ENCODE measurements around the gene ABCD3. TPM values are rescaled to one million over a fixed set of nuclear protein-coding genes. Genes with fewer than 3 reads are reported as not detected.

The ABCD3 gene
- total RNA-seq, 3 donors from 2014 or later, result 22.2 to 60.3 (median 36.1) TPM

DNA sequence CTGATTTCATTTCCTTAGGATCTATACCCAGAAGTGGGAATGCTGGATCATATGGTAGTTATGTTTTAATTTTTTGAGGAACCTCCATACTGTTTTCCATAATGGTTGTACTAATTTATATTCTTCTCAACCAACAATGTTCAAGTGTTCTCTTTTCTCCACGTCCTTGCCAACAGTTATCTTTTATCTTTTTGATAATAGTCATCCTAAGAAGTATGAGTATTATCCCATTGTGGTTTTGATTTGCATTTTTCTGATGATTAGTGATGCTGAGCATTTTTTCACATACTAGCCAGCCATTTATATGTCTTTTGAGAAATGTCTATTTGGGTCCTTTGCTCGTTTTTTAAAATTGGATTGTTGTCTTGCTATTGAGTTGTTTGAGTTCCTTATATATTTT is 38.5 kb downstream of the ABCD3 start:
- TF ChIP-seq POLR2AphosphoS5 (IDR thresholded peaks at IDR 0.05) (no peak), POLR2A (IDR thresholded peaks at IDR 0.05) (no peak)
- TF ChIP-seq, protein P1, sequence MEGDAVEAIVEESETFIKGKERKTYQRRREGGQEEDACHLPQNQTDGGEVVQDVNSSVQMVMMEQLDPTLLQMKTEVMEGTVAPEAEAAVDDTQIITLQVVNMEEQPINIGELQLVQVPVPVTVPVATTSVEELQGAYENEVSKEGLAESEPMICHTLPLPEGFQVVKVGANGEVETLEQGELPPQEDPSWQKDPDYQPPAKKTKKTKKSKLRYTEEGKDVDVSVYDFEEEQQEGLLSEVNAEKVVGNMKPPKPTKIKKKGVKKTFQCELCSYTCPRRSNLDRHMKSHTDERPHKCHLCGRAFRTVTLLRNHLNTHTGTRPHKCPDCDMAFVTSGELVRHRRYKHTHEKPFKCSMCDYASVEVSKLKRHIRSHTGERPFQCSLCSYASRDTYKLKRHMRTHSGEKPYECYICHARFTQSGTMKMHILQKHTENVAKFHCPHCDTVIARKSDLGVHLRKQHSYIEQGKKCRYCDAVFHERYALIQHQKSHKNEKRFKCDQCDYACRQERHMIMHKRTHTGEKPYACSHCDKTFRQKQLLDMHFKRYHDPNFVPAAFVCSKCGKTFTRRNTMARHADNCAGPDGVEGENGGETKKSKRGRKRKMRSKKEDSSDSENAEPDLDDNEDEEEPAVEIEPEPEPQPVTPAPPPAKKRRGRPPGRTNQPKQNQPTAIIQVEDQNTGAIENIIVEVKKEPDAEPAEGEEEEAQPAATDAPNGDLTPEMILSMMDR (IDR thresholded peaks at IDR 0.05), result no peak
- intact Hi-C loops (cut with DNase I; ENCODE audit: low total_unique reads), result no loop called here
- H3K27me3 ChIP-seq, result no peaks in the 10 kb centered on the region
- H3K36me3 ChIP-seq, result no peaks in the 10 kb centered on the region
- no peak for DNase-seq (ENCODE audit: low spot score in 2 of 2)
- H3K4me1 ChIP-seq, result no peaks in the 10 kb centered on the region
- no peak overlapping the region for H3K4me3 ChIP-seq
- no peak overlapping the region for H3K27ac ChIP-seq
- H3K9me3 ChIP-seq, result peaks cover 0 to 6% of the 10 kb centered on the region in 2 donors

DNA sequence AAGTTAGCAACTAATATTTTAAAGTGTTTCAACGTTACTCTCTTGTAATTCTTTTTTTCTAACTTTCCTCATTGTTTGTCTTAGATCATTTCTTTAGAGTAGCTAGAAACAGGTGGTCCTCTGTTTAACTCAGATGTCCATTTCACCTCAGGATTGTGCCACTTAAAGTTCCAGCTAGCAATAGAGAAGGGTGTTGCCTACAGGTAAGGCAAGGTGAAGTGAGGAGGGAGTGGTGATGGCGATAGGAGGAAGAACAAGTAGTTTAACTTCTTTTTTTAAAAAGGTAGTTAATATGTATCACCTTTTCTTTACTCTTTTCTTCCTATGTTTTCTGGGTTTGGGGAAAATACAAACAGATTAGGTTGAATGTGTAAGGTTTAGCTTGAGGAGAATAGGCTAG is 44.4 kb downstream of the ABCD3 start:
- no peak for DNase-seq (ENCODE audit: low spot score in 2 of 2)
- TF ChIP-seq POLR2A (IDR thresholded peaks at IDR 0.05) (no peak), POLR2AphosphoS5 (IDR thresholded peaks at IDR 0.05) (no peak)
- TF ChIP-seq, protein P1 (IDR thresholded peaks at IDR 0.05), result no peak
- no peaks in the 10 kb centered on the region for H3K9me3 ChIP-seq
- no peaks in the 10 kb centered on the region for H3K36me3 ChIP-seq
- H3K4me3 ChIP-seq, result no peak overlapping the region
- intact Hi-C loops (cut with DNase I; ENCODE audit: low total_unique reads), result no loop called here
- no peak overlapping the region for H3K27ac ChIP-seq
- H3K27me3 ChIP-seq, result no peaks in the 10 kb centered on the region
- H3K4me1 ChIP-seq, result no peaks in the 10 kb centered on the region

DNA sequence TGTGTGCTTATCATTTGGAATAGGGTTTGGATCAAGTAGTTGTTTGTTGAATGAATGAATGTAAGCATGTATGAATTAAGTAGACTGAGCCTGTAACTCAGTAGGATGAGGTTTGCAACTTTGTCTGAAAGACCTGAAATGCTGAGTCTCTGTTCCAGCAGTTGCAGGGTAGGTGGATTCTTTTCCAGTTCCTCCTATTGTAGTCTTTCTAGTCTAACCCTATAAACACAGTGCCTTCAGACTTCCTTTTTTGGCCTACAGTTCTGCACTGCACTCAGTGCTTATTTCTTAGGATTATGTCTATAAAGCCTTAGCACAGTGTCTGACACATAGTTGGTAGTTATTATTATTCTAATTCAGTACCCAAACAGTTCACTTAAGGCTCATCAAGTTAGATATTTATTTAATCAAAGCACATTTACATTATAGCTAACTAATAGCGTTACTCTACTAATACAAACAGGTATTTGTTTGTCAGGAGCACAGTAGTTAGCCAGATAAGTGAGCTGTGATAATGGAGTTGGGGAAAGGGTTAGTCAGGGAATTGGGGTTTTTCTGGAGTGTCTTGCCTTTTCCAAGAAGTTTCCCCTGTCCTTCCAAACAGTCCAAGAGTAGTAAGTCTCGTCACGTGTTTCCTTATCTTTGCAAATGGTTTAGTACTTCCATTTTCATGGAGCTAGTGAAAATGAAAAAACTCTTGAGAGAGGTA is 45.0 kb downstream of the ABCD3 start:
- H3K4me3 ChIP-seq, result no peak overlapping the region
- no peaks in the 10 kb centered on the region for H3K27me3 ChIP-seq
- no peaks in the 10 kb centered on the region for H3K4me1 ChIP-seq
- no peaks in the 10 kb centered on the region for H3K9me3 ChIP-seq
- TF ChIP-seq, protein P1 (IDR thresholded peaks at IDR 0.05), result no peak
- no peak for TF ChIP-seq POLR2A (IDR thresholded peaks at IDR 0.05)
- no peak for TF ChIP-seq POLR2AphosphoS5 (IDR thresholded peaks at IDR 0.05)
- intact Hi-C loops (cut with DNase I; ENCODE audit: low total_unique reads), result no loop called here
- H3K27ac ChIP-seq, result no peak overlapping the region
- no peak for DNase-seq (ENCODE audit: low spot score in 2 of 2)
- H3K36me3 ChIP-seq, result no peaks in the 10 kb centered on the region

DNA sequence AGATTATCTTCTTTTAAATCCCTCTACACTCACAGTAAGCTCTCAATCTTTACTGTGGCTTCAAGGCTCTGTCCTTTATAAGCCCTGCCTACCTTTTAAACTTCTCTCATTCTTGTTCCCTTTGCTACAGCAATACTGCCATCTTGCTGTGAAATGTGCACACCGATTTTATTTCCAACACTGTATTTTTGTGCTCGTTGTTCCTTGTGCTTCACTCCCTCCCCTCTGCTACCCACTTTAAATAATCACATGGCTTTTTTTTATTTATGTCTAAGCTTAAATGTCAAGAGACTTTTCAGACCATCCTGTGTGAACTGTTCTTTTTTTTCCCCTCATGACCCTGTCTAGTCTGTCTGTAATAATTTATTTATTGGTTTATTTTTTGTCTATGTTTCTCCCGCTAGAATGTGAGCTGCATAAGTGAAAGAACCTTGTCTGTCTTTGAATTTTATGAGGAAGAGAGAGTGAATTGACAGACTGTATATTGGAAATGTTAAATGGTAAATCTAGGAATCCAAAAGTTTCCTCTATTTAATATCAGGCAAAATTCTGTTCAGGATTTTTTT is 45.7 kb downstream of the ABCD3 start:
- Histone ChIP-seq H3K4me3 (no peak overlapping the region), H3K9me3 (no peaks in the 10 kb centered on the region), H3K27ac (no peak overlapping the region), H3K4me1 (no peaks in the 10 kb centered on the region), H3K27me3 (no peaks in the 10 kb centered on the region), H3K36me3 (no peaks in the 10 kb centered on the region)
- intact Hi-C loops (cut with DNase I; ENCODE audit: low total_unique reads), result no loop called here
- TF ChIP-seq POLR2A (IDR thresholded peaks at IDR 0.05) (no peak), POLR2AphosphoS5 (IDR thresholded peaks at IDR 0.05) (no peak)
- TF ChIP-seq, protein P1 (IDR thresholded peaks at IDR 0.05), result peak; percentile 19 to 56 (median 49)
- DNase-seq (ENCODE audit: low spot score in 2 of 2), result no peak

DNA sequence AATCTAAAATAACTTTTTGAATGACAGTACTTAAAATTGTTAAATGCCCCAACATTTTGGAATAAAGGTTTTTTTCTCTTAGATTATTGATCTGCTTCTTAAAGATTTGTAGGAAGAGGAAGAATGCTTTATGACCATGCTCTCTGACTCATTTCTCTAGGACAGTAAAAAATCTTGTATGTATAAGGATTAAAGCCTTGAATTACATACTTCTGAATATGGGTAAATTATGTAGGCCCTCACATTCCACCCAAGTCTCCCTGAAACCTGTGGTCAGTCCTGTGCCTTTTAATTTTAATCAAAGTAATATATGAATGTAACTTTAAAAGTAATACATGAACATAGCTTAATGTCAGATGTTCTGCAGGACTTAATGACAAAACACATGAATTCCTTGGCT is 50.5 kb downstream of the ABCD3 start:
- no peak overlapping the region for H3K4me3 ChIP-seq
- no peaks in the 10 kb centered on the region for H3K36me3 ChIP-seq
- TF ChIP-seq POLR2A (IDR thresholded peaks at IDR 0.05) (no peak), POLR2AphosphoS5 (IDR thresholded peaks at IDR 0.05) (no peak)
- TF ChIP-seq, protein P1 (IDR thresholded peaks at IDR 0.05), result no peak
- H3K4me1 ChIP-seq, result no peaks in the 10 kb centered on the region
- no peaks in the 10 kb centered on the region for H3K27me3 ChIP-seq
- DNase-seq (ENCODE audit: low spot score in 2 of 2), result no peak
- no peak overlapping the region for H3K27ac ChIP-seq
- H3K9me3 ChIP-seq, result no peaks in the 10 kb centered on the region
- intact Hi-C loops (cut with DNase I; ENCODE audit: low total_unique reads), result no loop called here

Data from breast epithelium (tissue), 4 donors.